Common myeloid progenitor, CD34-positive (primary cell): ENCODE measurements around the gene PLPP2.

ENCODE experiments used
- CTCF ChIA-PET: fragments of 350-600 bp; sonication (Branson Sonifier 250); formaldehyde crosslinking; loops from one replicate; lab custom pipeline; 2021; ENCODE audit warnings: antibody characterized with exemption; lab: Charles Lee
- POLR2A ChIA-PET: fragments of 350-600 bp; sonication (Branson Sonifier 250); formaldehyde crosslinking; loops from one replicate; lab custom pipeline; 2021; ENCODE audit warnings: antibody characterized with exemption; lab: Charles Lee
- DNase-seq, 3 donors: peaks; one replicate each; pipeline versions ENCODE4 v3.0.0 to v3.0.0-alpha.2; 2013
- H3K27ac ChIP-seq, 2 experiments: 1 replicate in 1 of 2; 2 replicates in 1 of 2; pipeline ENCODE4 v1.7.0; 2013; ENCODE audit warnings: inconsistent platforms in 2 of 2, low read length in 2 of 2, mild to moderate bottlenecking in 2 of 2, low read depth in 1 of 2, moderate library complexity in 1 of 2; ENCODE audit not compliant: severe bottlenecking in 2 of 2, insufficient read depth in 1 of 2, poor library complexity in 1 of 2
- H3K27me3 ChIP-seq, 5 experiments: replicated peaks in 2 of 5; 1 replicate in 3 of 5; 2 replicates in 2 of 5; pipeline versions ENCODE4 v1.6.1 to v1.7.0; 2013; ENCODE audit warnings: low read length in 4 of 5, mild to moderate bottlenecking in 2 of 5, moderate library complexity in 2 of 5, inconsistent platforms in 1 of 5; ENCODE audit not compliant: insufficient read depth in 5 of 5, control insufficient read depth in 4 of 5
- H3K36me3 ChIP-seq, 4 experiments: 1 replicate in 2 of 4; 2 replicates in 2 of 4; pipeline versions ENCODE4 v1.6.1 to v1.7.0; 2013; ENCODE audit warnings: low read length in 3 of 4, control low read depth in 1 of 4, mild to moderate bottlenecking in 1 of 4; ENCODE audit not compliant: control insufficient read depth in 4 of 4, insufficient read depth in 4 of 4
- H3K4me1 ChIP-seq, 4 experiments: 1 replicate in 3 of 4; 2 replicates in 1 of 4; pipeline versions ENCODE4 v1.6.1 to v1.7.1; 2013; ENCODE audit warnings: low read length in 3 of 4, mild to moderate bottlenecking in 3 of 4, control low read depth in 1 of 4, inconsistent platforms in 1 of 4, moderate library complexity in 1 of 4; ENCODE audit not compliant: control insufficient read depth in 4 of 4, insufficient read depth in 4 of 4; ENCODE audit errors: control extremely low read depth in 1 of 4
- H3K4me3 ChIP-seq, 7 experiments: 1 replicate in 4 of 7; 2 replicates in 3 of 7; pipeline versions ENCODE4 v1.5.1 to v1.7.0; 2013; ENCODE audit warnings: mild to moderate bottlenecking in 7 of 7, low read length in 6 of 7, moderate library complexity in 6 of 7, inconsistent platforms in 2 of 7, low read depth in 2 of 7, control low read depth in 1 of 7; ENCODE audit not compliant: insufficient read depth in 4 of 7, control insufficient read depth in 1 of 7; ENCODE audit errors: extremely low read depth in 1 of 7
- H3K9me3 ChIP-seq, 5 experiments: 1 replicate in 4 of 5; 2 replicates in 1 of 5; pipeline versions ENCODE4 v1.6.1 to v1.7.1; 2013; ENCODE audit warnings: low read length in 4 of 5, mild to moderate bottlenecking in 2 of 5, inconsistent platforms in 1 of 5, low read depth in 1 of 5, moderate library complexity in 1 of 5; ENCODE audit not compliant: control insufficient read depth in 4 of 5, insufficient read depth in 2 of 5; ENCODE audit errors: control extremely low read depth in 1 of 5
- WGBS: methylation state at CpG from one replicate; pipeline ENCODE4 v1.1.5; 2013; ENCODE audit not compliant: insufficient coverage; 5-methylcytosine and 5-hydroxymethylcytosine counted together

Gene PLPP2

GRCh38 chr19:326871-327270 lies 35.7 kb upstream of the PLPP2 start:
- Histone ChIP-seq H3K27ac (no peak overlapping the region), H3K27me3 (no peaks in the 10 kb centered on the region), H3K36me3 (peaks cover 16 to 88% (median 68%) of the 10 kb centered on the region in 4 experiments), H3K4me1 (no peaks in the 10 kb centered on the region), H3K9me3 (peaks cover 0 to 42% (median 32%) of the 10 kb centered on the region in 5 experiments), H3K4me3 (no peak overlapping the region)
- WGBS: 96% methylated on average over 14 of the region's 15 CpGs
- DNase-seq: no peak
- CTCF ChIA-PET: no interaction called here
- POLR2A ChIA-PET: no interaction called here

- no peak for DNase-seq
- H3K9me3 ChIP-seq: peaks cover 0 to 43% (median 32%) of the 10 kb centered on the region in 5 experiments
- peaks cover 16 to 90% (median 66%) of the 10 kb centered on the region in 4 experiments for H3K36me3 ChIP-seq
- WGBS: 98% methylated on average over 31 of the region's 33 CpGs
- H3K4me1 ChIP-seq: no peaks in the 10 kb centered on the region
- no peaks in the 10 kb centered on the region for H3K27me3 ChIP-seq
- ChIA-PET POLR2A (no interaction called here), CTCF (no interaction called here)
- no peak overlapping the region for H3K27ac ChIP-seq
- H3K4me3 ChIP-seq: no peak overlapping the region
These were observed 34.8 kb upstream of the PLPP2 start for GRCh38 chr19:325937-326565.

- ChIA-PET CTCF (no interaction called here), POLR2A (no interaction called here)
- H3K4me3 ChIP-seq: no peak overlapping the region
- no peaks in the 10 kb centered on the region for H3K4me1 ChIP-seq
- peaks cover 0 to 46% (median 27%) of the 10 kb centered on the region in 5 experiments for H3K9me3 ChIP-seq
- no peak overlapping the region for H3K27ac ChIP-seq
- H3K36me3 ChIP-seq: peaks cover 14 to 90% (median 67%) of the 10 kb centered on the region in 4 experiments
- DNase-seq: no peak
- 97% methylated on average over 17 of the region's 24 CpGs for WGBS
- H3K27me3 ChIP-seq: no peaks in the 10 kb centered on the region
These were observed 34.2 kb upstream of the PLPP2 start for GRCh38 chr19:325173-325936.

GRCh38 chr19:324716-325115 lies 33.5 kb upstream of the PLPP2 start:
- peaks cover 0 to 43% (median 23%) of the 10 kb centered on the region in 5 experiments for H3K9me3 ChIP-seq
- peaks cover 12 to 87% (median 64%) of the 10 kb centered on the region in 4 experiments for H3K36me3 ChIP-seq
- DNase-seq: no peak
- ChIA-PET CTCF (no interaction called here), POLR2A (no interaction called here)
- 99% methylated on average over 8 of the region's 8 CpGs for WGBS
- no peaks in the 10 kb centered on the region for H3K27me3 ChIP-seq
- H3K4me1 ChIP-seq: no peaks in the 10 kb centered on the region
- no peak overlapping the region for H3K4me3 ChIP-seq
- no peak overlapping the region for H3K27ac ChIP-seq

GRCh38 chr19:322616-323015 lies 31.4 kb upstream of the PLPP2 start:
- no peak overlapping the region for H3K4me3 ChIP-seq
- H3K36me3 ChIP-seq: peaks cover 5 to 80% (median 45%) of the 10 kb centered on the region in 4 experiments
- WGBS: 100% methylated on average over 4 of the region's 13 CpGs
- no peaks in the 10 kb centered on the region for H3K27me3 ChIP-seq
- ChIA-PET POLR2A (no interaction called here), CTCF (no interaction called here)
- peaks cover 0 to 26% (median 5%) of the 10 kb centered on the region in 5 experiments for H3K9me3 ChIP-seq
- H3K4me1 ChIP-seq: no peaks in the 10 kb centered on the region
- no peak for DNase-seq
- no peak overlapping the region for H3K27ac ChIP-seq

GRCh38 chr19:318509-318774 lies 27.2 kb upstream of the PLPP2 start:
- POLR2A ChIA-PET: no interaction called here
- Histone ChIP-seq H3K27ac (no peak overlapping the region), H3K36me3 (peaks cover 12 to 75% (median 41%) of the 10 kb centered on the region in 4 experiments), H3K27me3 (no peaks in the 10 kb centered on the region), H3K4me3 (no peak overlapping the region), H3K4me1 (no peaks in the 10 kb centered on the region), H3K9me3 (peaks cover 0 to 28% (median 2%) of the 10 kb centered on the region in 5 experiments)
- no peak for DNase-seq
- 100% methylated on average over 2 of the region's 5 CpGs for WGBS
- CTCF ChIA-PET: no interaction called here
